Measurements from ENCODE around the gene WDR48.
A peak's percentile ranks its signal among the peaks of the same experiment; 100 is the strongest.

WDR48 gene

GRCh38 chr3:39065197-39065596 lies 13.4 kb downstream of the WDR48 start:
- DNase-seq = peak; percentile 38

DNA sequence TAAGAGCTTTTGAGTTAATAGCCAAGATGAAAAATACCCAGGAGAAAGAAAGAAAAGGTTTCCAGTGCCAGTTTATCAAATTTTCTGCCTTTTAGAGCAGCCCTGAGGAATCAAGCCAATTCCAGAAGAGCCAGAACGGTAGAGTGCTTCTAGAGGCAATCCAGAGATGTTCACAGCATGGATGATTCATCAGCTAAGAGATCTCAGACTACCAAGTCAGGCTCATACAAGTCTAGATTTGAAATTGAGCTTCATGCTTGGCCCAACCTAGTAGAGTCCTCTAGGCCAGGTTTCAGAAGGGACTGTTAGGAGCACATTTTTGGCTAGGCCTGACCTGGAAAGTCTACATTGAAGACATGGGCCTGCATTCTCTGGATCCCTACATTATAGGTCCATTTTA lies 15.5 kb downstream of the WDR48 start:
- no peak for DNase-seq

GRCh38 chr3:39068556-39068955 lies 16.7 kb downstream of the WDR48 start:
- no peak for DNase-seq

DNA sequence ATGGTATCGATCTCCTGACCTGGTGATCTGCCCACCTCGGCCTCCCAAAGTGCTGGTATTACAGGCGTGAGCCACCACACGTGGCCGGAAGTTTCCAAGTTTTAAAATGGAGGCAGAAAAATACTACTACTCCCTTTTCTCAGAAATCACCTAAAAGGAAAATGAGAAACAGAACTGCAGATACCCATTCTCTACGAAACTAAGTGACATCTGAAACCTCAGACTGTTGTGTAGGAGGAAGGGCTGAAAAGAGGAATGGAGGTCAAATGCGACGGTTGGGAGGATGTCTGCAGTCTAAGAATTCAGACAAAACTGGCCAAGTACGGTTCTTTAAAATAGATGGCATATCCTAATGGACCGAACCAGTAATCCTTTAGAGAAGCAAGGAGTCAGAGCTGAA lies 24.1 kb downstream of the WDR48 start:
- no peak for DNase-seq

DNA sequence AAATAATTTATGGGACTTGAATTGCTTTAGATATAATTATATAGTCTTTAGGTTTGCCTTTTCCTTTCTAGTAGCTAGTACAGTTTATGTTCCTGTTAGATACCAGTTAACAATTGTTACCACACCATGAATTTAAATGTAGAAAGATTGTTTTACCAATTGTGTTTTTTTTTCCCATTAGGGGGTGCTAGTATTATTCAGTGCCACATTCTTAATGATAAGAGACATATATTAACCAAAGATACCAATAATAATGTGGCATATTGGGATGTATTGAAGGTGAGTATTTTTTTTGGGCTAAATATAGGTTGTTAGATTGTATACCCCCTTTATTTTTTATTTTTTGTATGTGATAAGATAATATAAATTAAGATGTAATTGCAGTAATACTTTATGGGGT lies 27.7 kb downstream of the WDR48 start:
- DNase-seq = no peak

DNA sequence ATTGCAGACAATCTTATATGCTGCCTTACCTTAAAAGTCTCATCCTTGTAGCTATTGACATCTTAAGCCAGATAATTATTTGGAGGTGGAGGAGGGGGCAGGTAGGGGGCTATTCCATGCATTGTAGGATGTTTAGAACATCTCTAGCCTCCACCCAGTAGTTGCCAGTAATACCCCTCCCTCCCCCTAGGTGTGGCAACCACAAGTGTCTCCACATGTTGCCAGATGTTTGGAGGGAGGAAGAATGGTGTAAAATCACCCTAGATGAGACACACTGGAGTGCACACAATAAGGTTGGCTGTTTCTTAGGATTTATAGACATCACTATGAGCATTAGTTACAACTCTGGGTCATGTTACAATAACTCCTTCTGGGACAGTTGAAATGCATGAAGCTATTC lies 28.2 kb downstream of the WDR48 start:
- no peak for DNase-seq

DNA sequence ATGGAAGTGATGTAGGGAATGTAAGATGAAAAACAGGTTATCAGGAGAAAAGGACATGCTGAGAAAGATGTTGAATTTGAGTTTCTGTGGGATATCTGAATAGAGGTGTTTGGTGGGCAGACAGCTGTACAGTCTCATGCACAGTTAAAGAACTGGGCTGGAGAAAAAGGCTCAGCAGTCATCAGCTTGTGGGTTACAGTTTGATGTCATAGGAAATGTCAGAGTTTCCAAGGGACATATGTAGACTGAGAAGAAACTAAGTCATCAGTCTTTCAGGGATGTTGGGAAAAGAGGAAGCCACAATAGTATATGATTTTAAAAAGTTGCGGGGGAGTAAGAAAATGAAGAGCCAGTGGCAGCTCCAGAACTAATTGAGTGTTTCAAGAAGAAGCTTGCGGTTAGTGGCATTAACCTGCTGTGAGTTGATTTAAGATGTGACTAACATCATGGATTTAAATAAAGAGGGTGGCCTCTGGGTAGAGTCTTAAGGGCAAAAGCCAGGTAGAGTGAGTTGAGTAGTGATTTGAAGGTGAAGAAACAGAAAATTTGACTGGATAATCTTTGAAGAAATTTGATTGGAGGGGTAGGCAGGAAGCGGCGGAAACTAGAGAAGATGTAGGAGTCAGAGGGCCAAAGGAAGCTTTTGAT lies 31.0 kb downstream of the WDR48 start:
- no peak for DNase-seq

GRCh38 chr3:39086144-39086543 lies 34.3 kb downstream of the WDR48 start:
- no peak for DNase-seq

- no peak for DNase-seq
These were observed 36.6 kb downstream of the WDR48 start for GRCh38 chr3:39088456-39088855.

GRCh38 chr3:39088889-39089288 lies 37.1 kb downstream of the WDR48 start:
- no peak for DNase-seq

GRCh38 chr3:39090922-39091321 lies 39.1 kb downstream of the WDR48 start:
- DNase-seq = no peak

- no peak for DNase-seq
These were observed 43.2 kb downstream of the WDR48 start for GRCh38 chr3:39094851-39095677.

GRCh38 chr3:39095778-39096177 lies 44.0 kb downstream of the WDR48 start:
- DNase-seq = no peak

DNA sequence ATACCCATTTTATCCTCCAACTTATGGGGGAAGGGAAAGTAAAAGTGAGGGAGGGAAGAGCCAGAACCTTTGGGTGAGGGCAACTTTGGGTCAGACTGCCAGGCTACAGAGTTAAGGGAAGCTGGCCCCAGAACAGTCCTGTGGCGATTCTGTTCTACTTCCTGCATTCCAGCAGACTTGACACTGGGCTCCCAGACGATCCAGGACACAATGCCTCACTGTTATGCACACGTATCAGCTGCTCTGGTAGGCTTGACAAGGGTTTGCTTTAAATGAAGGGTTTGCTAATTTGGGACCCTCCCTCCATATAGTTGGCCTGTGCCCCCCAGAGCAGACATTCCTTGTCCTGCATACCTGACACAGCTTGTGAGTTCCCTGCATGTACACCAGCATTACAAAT lies 45.0 kb downstream of the WDR48 start:
- peak; percentile 56 for DNase-seq

GRCh38 chr3:39097716-39098472 lies 46.1 kb downstream of the WDR48 start:
- DNase-seq = no peak

GRCh38 chr3:39098473-39099000 lies 46.7 kb downstream of the WDR48 start:
- DNase-seq = no peak

DNA sequence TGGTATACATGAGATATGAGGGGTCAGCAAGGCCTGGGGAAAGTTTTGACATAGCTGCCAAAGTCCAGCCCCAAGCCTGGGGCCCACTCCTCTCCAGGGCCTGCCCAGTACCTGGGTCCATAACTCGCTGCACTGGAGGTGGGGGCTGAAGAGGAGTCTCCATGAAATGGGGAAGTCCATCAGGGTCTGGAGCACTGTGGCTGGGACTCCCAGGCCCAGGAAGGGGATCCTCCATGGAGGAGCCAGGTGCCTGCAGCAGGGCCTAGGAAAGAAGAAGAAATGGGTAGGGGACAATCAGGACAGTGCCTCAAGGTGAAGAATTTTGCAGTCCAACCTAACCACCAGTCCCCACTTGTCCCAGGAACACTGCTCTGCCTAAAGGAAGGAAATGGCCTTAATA lies 47.4 kb downstream of the WDR48 start:
- DNase-seq = no peak

GRCh38 chr3:39099738-39100499 lies 48.1 kb downstream of the WDR48 start:
- DNase-seq = no peak

DNA sequence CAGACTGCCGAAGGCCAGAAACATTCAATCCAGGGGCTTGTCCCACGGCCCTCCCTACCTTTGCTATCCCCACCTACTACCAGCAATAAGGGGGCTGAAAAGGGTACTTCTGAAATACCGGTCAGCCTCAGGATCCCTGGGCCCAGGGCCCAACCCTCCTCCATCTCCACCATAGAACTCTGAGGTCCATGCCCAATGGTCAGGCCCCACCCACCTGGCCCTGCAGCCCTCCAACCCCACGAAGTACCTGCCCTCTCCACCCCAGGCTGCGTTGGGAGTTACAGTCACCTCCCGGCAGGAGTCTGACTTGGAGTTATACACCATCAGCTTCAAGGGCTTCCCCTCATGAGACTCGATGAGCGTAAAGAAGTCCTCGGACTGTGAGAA lies 48.7 kb downstream of the WDR48 start:
- no peak for DNase-seq

DNA sequence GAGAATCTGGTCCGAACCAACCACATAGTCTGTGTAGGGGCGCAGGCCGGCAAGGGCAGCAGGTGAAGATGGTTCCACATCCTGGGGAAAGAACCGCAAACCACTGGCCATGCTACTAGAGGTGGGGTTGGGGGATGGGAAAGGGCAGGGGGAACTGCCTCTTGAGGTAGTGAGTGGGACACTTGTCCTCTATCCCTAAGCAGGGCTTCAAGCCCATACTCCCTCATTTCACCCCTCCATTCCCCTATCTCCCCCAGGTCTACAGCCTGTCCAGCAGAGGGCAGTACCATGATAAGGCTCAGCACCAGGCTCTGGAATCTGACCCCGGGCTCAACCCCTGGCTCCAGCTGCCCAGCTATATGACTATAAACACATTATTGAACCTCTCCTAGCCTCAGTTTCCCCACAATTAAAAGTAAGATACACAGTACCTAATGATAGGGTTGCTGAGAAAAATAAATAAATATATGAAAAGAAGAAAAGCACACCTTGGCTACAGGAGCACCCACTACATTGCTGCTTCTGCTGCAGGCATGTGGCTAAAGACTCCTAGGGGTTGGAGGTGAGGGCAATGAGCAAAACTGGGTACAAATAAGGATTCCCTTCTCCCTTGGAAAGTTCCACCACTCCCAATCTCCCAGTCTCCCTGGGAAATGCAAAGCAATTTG lies 49.3 kb downstream of the WDR48 start:
- DNase-seq = no peak

- no peak for DNase-seq
These were observed 50.9 kb downstream of the WDR48 start for GRCh38 chr3:39102504-39103323.
